ENCODE measurements around the gene SIGLEC12.
"Not testable (repeated sequence)": the region's sequence is repeated elsewhere in the genome, so short reads cannot be mapped to it uniquely, and the experiment has no call there.

Gene SIGLEC12

DNA sequence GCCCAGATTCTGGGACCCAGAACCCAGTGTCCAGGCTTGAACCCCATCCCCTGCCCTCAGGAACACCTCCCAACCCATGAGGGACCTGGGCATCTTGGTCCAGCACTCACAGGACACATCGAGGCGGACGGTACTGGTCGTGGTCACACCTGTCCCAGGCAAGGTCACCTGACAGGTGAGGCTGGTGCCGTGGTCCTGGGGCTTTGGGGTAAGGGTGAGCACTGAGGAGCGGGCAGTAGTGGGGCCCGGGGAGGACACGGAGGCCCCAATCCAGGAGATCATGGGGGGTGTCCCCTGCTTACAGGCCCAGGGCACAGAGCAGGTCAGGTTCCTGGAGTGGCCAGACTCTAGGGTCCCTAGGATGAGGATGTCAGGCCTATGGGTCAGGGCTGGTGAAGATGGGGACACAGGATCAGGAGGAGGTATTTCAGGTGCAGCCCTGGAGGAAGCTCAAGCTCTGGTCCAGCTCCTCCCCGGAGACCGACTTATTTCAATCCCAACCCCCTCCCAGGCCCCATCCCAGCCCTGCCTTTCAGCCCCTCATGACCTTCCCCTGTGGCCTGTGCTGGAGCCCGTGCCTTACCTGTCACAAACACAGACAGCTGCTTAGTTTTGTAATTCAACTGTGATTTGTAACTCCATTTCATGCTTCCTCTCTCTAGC lies 44.1 kb downstream of the SIGLEC12 start:
- no peaks in the 10 kb centered on the region for H3K27me3 ChIP-seq (ENCODE audit: control insufficient read depth, insufficient read depth, low read length)
- no peak overlapping the region for H3K4me3 ChIP-seq (ENCODE audit: low read length)
- no CpG with 5 or more reads among the region's 11 CpGs for WGBS (ENCODE audit: insufficient coverage, insufficient read length)
- H3K9me3 ChIP-seq (ENCODE audit: control insufficient read depth, insufficient read depth, low read length), result no peaks in the 10 kb centered on the region
- no peaks in the 10 kb centered on the region for H3K36me3 ChIP-seq (ENCODE audit: control insufficient read depth, insufficient read depth, low read length)
- H3K4me1 ChIP-seq (ENCODE audit: control insufficient read depth, insufficient read depth, low read length), result no peaks in the 10 kb centered on the region
- no peak overlapping the region for H3K27ac ChIP-seq (ENCODE audit: low read length)
- no peak for DNase-seq (ENCODE audit: low read depth, low spot score)

DNA sequence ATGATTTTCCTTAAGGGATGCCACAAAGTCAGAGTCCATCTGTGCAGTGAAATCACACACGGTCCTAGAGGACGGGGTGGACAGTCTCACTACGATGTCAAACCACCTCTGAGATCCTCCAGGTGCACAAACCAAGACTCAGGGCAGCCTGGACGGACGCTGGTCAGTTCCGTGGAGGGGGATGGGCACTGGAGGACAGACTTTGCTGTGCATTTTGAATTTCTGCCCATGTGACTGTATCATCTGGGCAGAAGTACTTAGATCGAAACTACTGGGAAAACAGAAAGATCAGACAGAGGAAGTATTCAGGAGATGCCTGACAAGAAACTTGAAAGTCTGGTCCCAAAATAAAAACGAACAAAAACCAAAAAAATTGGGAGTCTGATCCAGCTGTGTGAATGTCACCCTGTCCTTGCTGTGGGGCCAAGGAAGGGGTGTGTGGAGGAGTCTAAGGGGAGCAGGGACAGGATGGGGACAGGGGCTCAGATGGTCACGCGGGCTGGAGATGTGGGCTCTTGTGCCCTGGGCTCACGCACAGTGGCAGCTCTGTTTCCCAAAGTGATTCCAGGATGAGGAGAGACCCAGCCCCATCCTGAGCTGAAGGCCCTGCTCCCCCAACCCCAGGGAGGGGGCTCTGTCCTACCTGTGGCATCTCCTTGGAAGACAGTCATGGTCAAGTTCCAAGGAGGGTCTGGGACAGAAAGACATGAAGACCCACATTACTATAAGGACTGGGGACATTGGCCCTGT lies 44.9 kb downstream of the SIGLEC12 start:
- no CpG with 5 or more reads among the region's 11 CpGs for WGBS (ENCODE audit: insufficient coverage, insufficient read length)
- H3K27me3 ChIP-seq (ENCODE audit: control insufficient read depth, insufficient read depth, low read length), result no peaks in the 10 kb centered on the region
- no peak overlapping the region for H3K27ac ChIP-seq (ENCODE audit: low read length)
- H3K4me1 ChIP-seq (ENCODE audit: control insufficient read depth, insufficient read depth, low read length), result no peaks in the 10 kb centered on the region
- H3K4me3 ChIP-seq (ENCODE audit: low read length), result no peak overlapping the region
- no peaks in the 10 kb centered on the region for H3K9me3 ChIP-seq (ENCODE audit: control insufficient read depth, insufficient read depth, low read length)
- no peaks in the 10 kb centered on the region for H3K36me3 ChIP-seq (ENCODE audit: control insufficient read depth, insufficient read depth, low read length)
- DNase-seq (ENCODE audit: low read depth, low spot score), result no peak

DNA sequence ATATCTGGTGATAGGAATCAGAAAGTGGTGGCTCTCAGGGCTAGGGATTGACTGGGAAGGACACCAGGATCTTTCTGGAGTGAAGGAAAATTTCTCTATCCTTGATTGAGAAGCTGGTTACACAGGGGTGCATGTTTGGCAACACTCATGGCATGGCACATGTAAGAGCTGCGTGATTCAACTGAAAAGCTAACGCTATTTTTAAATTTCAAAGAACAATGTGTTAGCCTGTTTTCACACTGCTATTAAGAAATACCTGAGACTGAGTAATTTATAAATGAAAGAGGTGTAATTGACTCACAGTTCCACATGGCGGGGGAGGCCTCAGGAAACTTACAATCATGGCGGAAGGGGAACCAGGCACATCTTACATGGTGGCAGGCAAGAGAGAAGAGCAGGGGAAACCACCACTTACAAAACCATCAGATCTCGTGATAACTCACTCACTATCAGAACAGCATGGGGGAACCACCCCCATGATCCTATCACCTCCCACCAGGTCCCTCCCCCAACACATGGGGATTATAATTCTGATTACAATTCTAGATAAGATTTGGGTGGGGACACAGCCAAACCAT lies 50.8 kb downstream of the SIGLEC12 start:
- H3K4me3 ChIP-seq (ENCODE audit: low read length), result no peak overlapping the region
- H3K9me3 ChIP-seq (ENCODE audit: control insufficient read depth, insufficient read depth, low read length), result no peaks in the 10 kb centered on the region
- no peak for DNase-seq (ENCODE audit: low read depth, low spot score)
- no CpG with 5 or more reads among the region's 5 CpGs for WGBS (ENCODE audit: insufficient coverage, insufficient read length)
- no peak overlapping the region for H3K27ac ChIP-seq (ENCODE audit: low read length)
- no peaks in the 10 kb centered on the region for H3K4me1 ChIP-seq (ENCODE audit: control insufficient read depth, insufficient read depth, low read length)
- H3K36me3 ChIP-seq (ENCODE audit: control insufficient read depth, insufficient read depth, low read length), result no peaks in the 10 kb centered on the region
- H3K27me3 ChIP-seq (ENCODE audit: control insufficient read depth, insufficient read depth, low read length), result no peaks in the 10 kb centered on the region; the same call in 1 of the 2 replicates

DNA sequence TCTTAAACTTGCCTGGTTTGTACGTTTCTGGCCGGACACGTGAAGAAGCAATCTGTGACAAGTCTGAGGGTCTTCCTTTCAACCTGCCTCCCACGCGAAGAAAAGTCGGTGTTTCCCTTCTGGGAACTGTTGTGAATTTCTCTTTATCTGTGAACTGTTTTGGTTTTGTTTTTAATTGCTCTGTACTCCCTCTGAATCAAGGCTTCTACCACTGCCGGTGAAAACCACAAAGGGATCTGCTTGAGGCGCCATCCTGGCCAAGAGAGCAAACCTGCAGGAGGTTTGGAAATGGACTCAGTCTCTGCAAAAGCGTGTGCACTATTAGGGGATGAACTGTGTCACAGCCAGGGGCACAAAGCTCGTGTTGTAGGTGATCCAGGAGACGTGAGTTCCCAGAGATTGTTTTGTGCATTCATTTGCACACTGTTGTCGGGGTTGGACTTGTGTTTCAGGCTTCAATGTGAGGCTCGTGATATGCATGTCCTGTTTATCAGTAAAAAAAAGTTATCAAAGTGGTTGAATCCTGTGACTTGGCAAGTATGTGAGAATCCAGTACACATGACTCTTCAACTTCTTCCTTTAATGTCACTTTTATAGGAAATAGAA lies 53.1 kb downstream of the SIGLEC12 start:
- no peaks in the 10 kb centered on the region; the same call in 1 of the 2 replicates for H3K27me3 ChIP-seq (ENCODE audit: control insufficient read depth, insufficient read depth, low read length)
- H3K4me1 ChIP-seq (ENCODE audit: control insufficient read depth, insufficient read depth, low read length), result no peaks in the 10 kb centered on the region
- WGBS (ENCODE audit: insufficient coverage, insufficient read length), result no CpG with 5 or more reads among the region's 13 CpGs
- H3K9me3 ChIP-seq (ENCODE audit: control insufficient read depth, insufficient read depth, low read length), result no peaks in the 10 kb centered on the region
- no peak overlapping the region for H3K4me3 ChIP-seq (ENCODE audit: low read length)
- no peak for DNase-seq (ENCODE audit: low read depth, low spot score)
- no peaks in the 10 kb centered on the region for H3K36me3 ChIP-seq (ENCODE audit: control insufficient read depth, insufficient read depth, low read length)
- no peak overlapping the region for H3K27ac ChIP-seq (ENCODE audit: low read length)

DNA sequence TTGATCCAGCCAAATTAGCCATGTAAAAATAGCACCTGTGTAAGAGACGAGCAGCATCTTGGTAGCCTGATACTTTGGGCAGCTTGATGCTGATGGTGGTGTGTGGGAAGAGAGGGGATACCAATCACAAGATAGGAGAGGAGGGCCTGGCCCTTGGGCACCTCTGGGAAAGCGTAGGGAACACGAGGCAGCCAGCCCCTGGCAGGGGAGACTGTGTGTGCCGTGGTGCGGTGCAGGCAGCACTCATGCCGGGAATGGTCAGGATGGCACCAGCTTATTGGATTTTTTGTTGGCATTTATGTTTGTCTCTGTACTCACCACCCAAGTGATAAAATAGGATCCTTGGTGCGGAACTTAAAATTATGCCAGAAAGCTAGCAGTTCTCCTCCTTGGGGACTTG lies 53.6 kb downstream of the SIGLEC12 start:
- no peaks in the 10 kb centered on the region for H3K36me3 ChIP-seq (ENCODE audit: control insufficient read depth, insufficient read depth, low read length)
- H3K4me1 ChIP-seq (ENCODE audit: control insufficient read depth, insufficient read depth, low read length), result no peaks in the 10 kb centered on the region
- DNase-seq (ENCODE audit: low read depth, low spot score), result no peak
- H3K27ac ChIP-seq (ENCODE audit: low read length), result no peak overlapping the region
- H3K9me3 ChIP-seq (ENCODE audit: control insufficient read depth, insufficient read depth, low read length), result no peaks in the 10 kb centered on the region
- no peak overlapping the region for H3K4me3 ChIP-seq (ENCODE audit: low read length)
- no peaks in the 10 kb centered on the region; the same call in 1 of the 2 replicates for H3K27me3 ChIP-seq (ENCODE audit: control insufficient read depth, insufficient read depth, low read length)
- no CpG with 5 or more reads among the region's 7 CpGs for WGBS (ENCODE audit: insufficient coverage, insufficient read length)

DNA sequence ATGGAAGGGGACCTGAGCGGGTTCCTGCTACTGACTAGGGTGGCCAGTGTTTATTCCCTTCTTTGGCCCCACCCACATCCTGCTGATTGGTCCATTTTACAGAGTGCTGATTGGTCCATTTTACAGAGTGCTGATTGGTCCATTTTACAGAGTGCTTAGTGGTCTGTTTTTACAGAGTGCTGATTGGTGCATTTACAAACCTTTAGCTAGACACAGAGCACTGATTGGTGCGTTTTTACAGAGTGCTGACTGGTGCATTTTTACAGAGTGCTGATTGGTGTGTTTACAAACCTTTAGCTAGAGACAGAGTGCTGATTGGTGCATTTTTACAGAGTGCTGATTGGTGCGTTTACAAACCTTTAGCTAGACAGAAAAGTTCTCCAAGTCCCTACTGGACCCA lies 54.1 kb downstream of the SIGLEC12 start:
- H3K27me3 ChIP-seq (ENCODE audit: control insufficient read depth, insufficient read depth, low read length); H3K27ac ChIP-seq (ENCODE audit: low read length); H3K9me3 ChIP-seq (ENCODE audit: control insufficient read depth, insufficient read depth, low read length); H3K4me3 ChIP-seq (ENCODE audit: low read length); H3K36me3 ChIP-seq (ENCODE audit: control insufficient read depth, insufficient read depth, low read length); DNase-seq (ENCODE audit: low read depth, low spot score); H3K4me1 ChIP-seq (ENCODE audit: control insufficient read depth, insufficient read depth, low read length): not testable (repeated sequence)
- WGBS (ENCODE audit: insufficient coverage, insufficient read length), result no CpG with 5 or more reads among the region's 3 CpGs

DNA sequence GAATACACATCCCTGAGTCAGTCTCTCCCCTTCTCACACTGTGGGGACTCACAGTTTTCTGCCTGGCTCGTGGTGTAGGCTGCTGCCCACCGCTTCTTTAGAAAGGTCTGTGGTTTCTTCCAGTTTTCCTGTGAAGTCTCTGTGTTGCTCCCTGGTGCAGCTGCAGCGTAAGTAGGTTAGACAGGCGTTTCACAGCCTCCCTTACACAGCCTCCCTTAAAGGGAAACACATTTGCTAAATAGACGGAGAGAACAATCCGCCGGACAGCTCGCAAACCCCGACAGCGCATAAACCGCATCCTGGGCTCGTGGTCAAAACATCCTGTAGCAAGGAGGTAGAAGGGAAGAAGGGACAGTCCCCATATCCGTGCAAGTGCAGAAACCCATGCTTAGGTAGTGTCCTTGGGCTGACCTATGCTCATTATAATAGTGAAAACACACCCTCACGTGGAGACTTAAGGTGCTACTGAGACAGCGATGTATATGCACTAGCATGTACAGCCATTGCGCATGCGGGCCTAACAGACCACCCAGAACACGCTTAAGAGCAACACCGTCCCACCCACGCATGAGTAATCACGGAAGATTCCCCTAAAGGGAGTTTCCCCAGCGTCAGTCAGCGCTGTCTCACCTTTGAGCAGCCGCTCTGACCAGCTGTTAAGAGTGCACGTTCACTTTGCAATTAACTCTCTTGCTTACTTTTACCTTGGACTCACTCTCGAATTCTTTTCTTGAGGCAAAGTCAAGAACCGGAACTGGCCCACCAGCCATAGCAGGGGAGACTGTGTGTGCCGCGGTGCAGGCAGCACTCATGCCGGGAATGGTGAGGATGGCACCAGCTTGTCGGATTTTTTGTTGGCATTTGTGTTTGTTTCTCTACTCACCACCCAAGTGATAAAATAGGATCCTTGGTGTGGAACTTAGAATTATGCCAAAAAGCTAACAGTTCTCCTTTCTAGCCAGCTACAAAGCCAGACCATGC lies 59.9 kb downstream of the SIGLEC12 start:
- no peaks in the 10 kb centered on the region; the same call in 1 of the 2 replicates for H3K27me3 ChIP-seq (ENCODE audit: control insufficient read depth, insufficient read depth, low read length)
- WGBS (ENCODE audit: insufficient coverage, insufficient read length), result no CpG with 5 or more reads among the region's 31 CpGs
- H3K9me3 ChIP-seq (ENCODE audit: control insufficient read depth, insufficient read depth, low read length), result no peaks in the 10 kb centered on the region
- H3K4me1 ChIP-seq (ENCODE audit: control insufficient read depth, insufficient read depth, low read length), result no peaks in the 10 kb centered on the region; the same call in 1 of the 2 replicates
- H3K4me3 ChIP-seq (ENCODE audit: low read length), result no peak overlapping the region
- no peaks in the 10 kb centered on the region for H3K36me3 ChIP-seq (ENCODE audit: control insufficient read depth, insufficient read depth, low read length)
- DNase-seq (ENCODE audit: low read depth, low spot score), result no peak
- H3K27ac ChIP-seq (ENCODE audit: low read length), result no peak overlapping the region

Measured in iPS DF 6.9 (cell line).